Karpas-422 (cell line): ENCODE results near the gene ID1. TPM values are rescaled to one million over a fixed set of nuclear protein-coding genes. Genes with fewer than 3 reads are reported as not detected.
"Not testable (repeated sequence)": the region's sequence is repeated elsewhere in the genome, so short reads cannot be mapped to it uniquely, and the experiment has no call there.

ENCODE experiments used
- DNase-seq: peaks from one replicate; pipeline ENCODE4 v3.0.0-alpha.2; 2015
- H2AFZ ChIP-seq: fragments of 200-600 bp; sonication (generic); 2 replicates; pipeline ENCODE4 v1.6.1; 2014; ENCODE audit warnings: antibody characterized with exemption, low read length, mixed read lengths
- H3K27ac ChIP-seq: fragments of 200-600 bp; sonication (generic); 2 replicates; pipeline ENCODE4 v1.5.1; 2014; ENCODE audit warnings: mild to moderate bottlenecking, low read length, moderate library complexity
- H3K27me3 ChIP-seq: fragments of 200-600 bp; sonication (generic); 2 replicates; pipeline ENCODE4 v1.6.1; 2014; ENCODE audit warnings: low read length, mixed read lengths
- H3K36me3 ChIP-seq: fragments of 200-600 bp; sonication (generic); 2 replicates; pipeline ENCODE4 v1.6.1; 2014; ENCODE audit warnings: low read length, mixed read lengths; ENCODE audit not compliant: insufficient read depth
- H3K4me1 ChIP-seq: fragments of 200-600 bp; sonication (generic); 2 replicates; pipeline ENCODE4 v1.6.1; 2014; ENCODE audit warnings: mild to moderate bottlenecking, low read length, mixed read lengths
- H3K4me2 ChIP-seq: fragments of 200-600 bp; sonication (generic); 2 replicates; pipeline ENCODE4 v1.6.1; 2014; ENCODE audit warnings: low read length, low read depth, mild to moderate bottlenecking; ENCODE audit not compliant: poor library complexity, severe bottlenecking
- H3K4me3 ChIP-seq: fragments of 200-600 bp; sonication (generic); 2 replicates; pipeline ENCODE4 v1.5.1; 2014; ENCODE audit warnings: mild to moderate bottlenecking, antibody characterized with exemption, low read length, mixed read lengths
- H3K79me2 ChIP-seq: fragments of 200-600 bp; sonication (generic); 2 replicates; pipeline ENCODE4 v1.6.1; 2014; ENCODE audit warnings: mild to moderate bottlenecking, low read length, mixed read lengths
- H3K9ac ChIP-seq: fragments of 200-600 bp; sonication (generic); 2 replicates; pipeline ENCODE4 v1.6.0; 2014; ENCODE audit warnings: low read length
- H3K9me2 ChIP-seq: fragments of 200-600 bp; sonication (generic), shearing (Covaris generic); replicated peaks from 2 replicates; pipeline ENCODE4 v1.6.0; 2014; ENCODE audit warnings: mild to moderate bottlenecking, low read length, moderate library complexity; ENCODE audit not compliant: insufficient read depth
- H3K9me3 ChIP-seq: fragments of 300-700, 200-600 bp; sonication (generic); 2 replicates; pipeline ENCODE4 v1.6.1; 2014; ENCODE audit warnings: low read length, mixed read lengths
- H4K20me1 ChIP-seq: fragments of 200-600 bp; sonication (generic); 2 replicates; pipeline ENCODE4 v1.6.1; 2014; ENCODE audit warnings: mild to moderate bottlenecking, antibody characterized with exemption, low read length, low read depth; ENCODE audit not compliant: insufficient read depth
- total RNA-seq: library from RNA; depleted of rRNA; stranded (reverse); fragments of >200 nt; shearing (Covaris generic); gene quantifications from 2 replicates; pipeline ENCODE4 v1.2.3, GENCODE V29; 2014; ENCODE audit warnings: low replicate concordance

ID1 gene
- total RNA-seq, 1 experiment from 2014 or later: 5.0 TPM

- Histone ChIP-seq H3K4me1 (peaks cover 3% of the 10 kb centered on the region), H3K9ac (no peak overlapping the region), H3K4me3 (no peak overlapping the region), H3K27me3 (no peaks in the 10 kb centered on the region), H4K20me1 (no peaks in the 10 kb centered on the region), H2AFZ (no peak overlapping the region), H3K79me2 (no peaks in the 10 kb centered on the region), H3K9me3 (no peaks in the 10 kb centered on the region), H3K27ac (no peak overlapping the region), H3K9me2 (no peaks in the 10 kb centered on the region), H3K36me3 (no peaks in the 10 kb centered on the region), H3K4me2 (no peak overlapping the region)
- no peak for DNase-seq
Measured at GRCh38 chr20:31578448-31579138, 26.5 kb upstream of the ID1 start.

- Histone ChIP-seq H3K27me3 (no peaks in the 10 kb centered on the region), H3K9me3 (no peaks in the 10 kb centered on the region), H3K4me2 (no peak overlapping the region), H2AFZ (no peak overlapping the region), H3K9ac (no peak overlapping the region), H3K4me1 (no peaks in the 10 kb centered on the region), H4K20me1 (no peaks in the 10 kb centered on the region), H3K79me2 (no peaks in the 10 kb centered on the region), H3K36me3 (no peaks in the 10 kb centered on the region), H3K27ac (no peak overlapping the region), H3K9me2 (no peaks in the 10 kb centered on the region), H3K4me3 (no peak overlapping the region)
- DNase-seq: no peak
Measured at GRCh38 chr20:31579245-31579644, 25.8 kb upstream of the ID1 start.

GRCh38 chr20:31579941-31580651 lies 25.0 kb upstream of the ID1 start:
- not testable (repeated sequence) for H3K9ac ChIP-seq, H3K9me3 ChIP-seq, H4K20me1 ChIP-seq, H3K9me2 ChIP-seq, H3K27ac ChIP-seq, H3K27me3 ChIP-seq, H3K4me1 ChIP-seq, DNase-seq, H3K4me2 ChIP-seq, H3K36me3 ChIP-seq, H3K79me2 ChIP-seq, H3K4me3 ChIP-seq, H2AFZ ChIP-seq

- DNase-seq: no peak
- Histone ChIP-seq H3K27me3 (no peaks in the 10 kb centered on the region), H2AFZ (no peak overlapping the region), H3K36me3 (no peaks in the 10 kb centered on the region), H4K20me1 (no peaks in the 10 kb centered on the region), H3K9me2 (no peaks in the 10 kb centered on the region), H3K4me1 (no peaks in the 10 kb centered on the region), H3K9me3 (no peaks in the 10 kb centered on the region), H3K79me2 (no peaks in the 10 kb centered on the region), H3K9ac (no peak overlapping the region), H3K4me2 (no peak overlapping the region), H3K4me3 (no peak overlapping the region), H3K27ac (no peak overlapping the region)
Measured at GRCh38 chr20:31580706-31581105, 24.4 kb upstream of the ID1 start.

GRCh38 chr20:31581391-31581790 lies 23.7 kb upstream of the ID1 start:
- Histone ChIP-seq H3K27me3 (no peaks in the 10 kb centered on the region), H3K9me3 (no peaks in the 10 kb centered on the region), H3K4me2 (no peak overlapping the region), H3K9me2 (no peaks in the 10 kb centered on the region), H4K20me1 (no peaks in the 10 kb centered on the region), H3K79me2 (no peaks in the 10 kb centered on the region), H3K4me1 (no peaks in the 10 kb centered on the region), H3K9ac (no peak overlapping the region), H3K36me3 (no peaks in the 10 kb centered on the region), H2AFZ (no peak overlapping the region), H3K4me3 (no peak overlapping the region), H3K27ac (no peak overlapping the region)
- DNase-seq: no peak

- H3K4me2 ChIP-seq: no peak overlapping the region
- no peaks in the 10 kb centered on the region for H3K79me2 ChIP-seq
- no peaks in the 10 kb centered on the region for H3K27me3 ChIP-seq
- DNase-seq: no peak
- no peaks in the 10 kb centered on the region for H4K20me1 ChIP-seq
- no peak overlapping the region for H3K9ac ChIP-seq
- H3K4me3 ChIP-seq: no peak overlapping the region
- no peak overlapping the region for H3K27ac ChIP-seq
- H3K9me3 ChIP-seq: no peaks in the 10 kb centered on the region
- no peaks in the 10 kb centered on the region for H3K4me1 ChIP-seq
- no peaks in the 10 kb centered on the region for H3K9me2 ChIP-seq
- H3K36me3 ChIP-seq: no peaks in the 10 kb centered on the region
- no peak overlapping the region for H2AFZ ChIP-seq
Measured at GRCh38 chr20:31587545-31588389, 17.3 kb upstream of the ID1 start.

GRCh38 chr20:31590717-31591225 lies 14.3 kb upstream of the ID1 start:
- Histone ChIP-seq H3K9ac (no peak overlapping the region), H3K36me3 (no peaks in the 10 kb centered on the region), H3K79me2 (no peaks in the 10 kb centered on the region), H2AFZ (no peak overlapping the region), H3K4me1 (no peaks in the 10 kb centered on the region), H3K27me3 (no peaks in the 10 kb centered on the region), H3K9me2 (no peaks in the 10 kb centered on the region), H3K27ac (no peak overlapping the region), H4K20me1 (no peaks in the 10 kb centered on the region), H3K4me2 (no peak overlapping the region), H3K4me3 (no peak overlapping the region), H3K9me3 (no peaks in the 10 kb centered on the region)
- DNase-seq: no peak
